Hepatocyte (in vitro differentiated cells): Measurements from ENCODE around the gene KRTAP4-9.

Experiments
- EZH2 ChIP-seq: fragments of 200-600 bp; sonication (generic); IDR thresholded peaks from 2 replicates; pipeline ENCODE4 v1.6.1; 2016; ENCODE audit warnings: antibody characterized with exemption, mild to moderate bottlenecking, borderline replicate concordance
- EZH2phosphoT487 ChIP-seq: fragments of 200-600 bp; sonication (generic); IDR thresholded peaks from one replicate; pipeline ENCODE4 v1.6.1; 2018; ENCODE audit warnings: antibody characterized with exemption, mild to moderate bottlenecking, low read depth, moderate library complexity; ENCODE audit not compliant: unreplicated experiment, severe bottlenecking
- TF ChIP-seq, protein P1 (sequence below): fragments of 200-600 bp; sonication (generic); IDR thresholded peaks from 2 replicates; pipeline ENCODE4 v1.5.1; 2016; ENCODE audit warnings: antibody characterized with exemption, mild to moderate bottlenecking; ENCODE audit not compliant: poor library complexity

DNA sequence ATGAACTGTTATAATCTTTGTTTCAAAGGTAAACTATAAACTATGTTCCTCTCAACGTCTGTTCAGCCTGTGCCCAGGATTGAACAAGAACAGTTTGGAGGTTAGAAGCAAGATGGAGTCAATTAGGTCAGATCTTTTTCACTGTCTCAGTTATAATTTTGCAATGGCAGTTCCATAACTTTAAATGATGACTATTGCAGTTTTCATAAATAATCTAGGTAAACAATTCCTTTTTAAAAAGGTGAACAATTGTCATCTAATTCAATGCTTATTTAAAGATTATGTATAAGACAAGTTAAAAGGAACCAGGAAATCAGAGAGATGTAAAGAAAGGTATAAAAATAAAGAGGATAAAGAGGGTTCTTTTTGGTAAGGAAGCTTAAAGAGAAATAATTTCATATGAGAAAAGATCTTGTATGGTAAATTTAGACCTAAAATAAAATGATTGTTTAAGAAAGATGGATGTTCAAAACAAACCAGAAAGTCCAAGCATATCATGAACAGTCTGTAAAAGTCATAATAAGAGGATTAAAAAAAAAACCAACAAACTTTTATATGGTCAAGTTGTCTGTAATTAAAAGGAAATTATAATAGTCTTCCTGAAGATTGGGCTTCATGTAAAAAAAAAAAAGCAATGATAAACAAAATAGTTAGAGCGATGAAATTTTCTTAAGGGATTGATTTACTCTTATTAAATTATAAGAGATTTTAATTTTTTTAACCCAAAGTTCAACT lies 6.1 kb downstream of the KRTAP4-9 start:
- TF ChIP-seq EZH2: no peak
- TF ChIP-seq, protein P1, sequence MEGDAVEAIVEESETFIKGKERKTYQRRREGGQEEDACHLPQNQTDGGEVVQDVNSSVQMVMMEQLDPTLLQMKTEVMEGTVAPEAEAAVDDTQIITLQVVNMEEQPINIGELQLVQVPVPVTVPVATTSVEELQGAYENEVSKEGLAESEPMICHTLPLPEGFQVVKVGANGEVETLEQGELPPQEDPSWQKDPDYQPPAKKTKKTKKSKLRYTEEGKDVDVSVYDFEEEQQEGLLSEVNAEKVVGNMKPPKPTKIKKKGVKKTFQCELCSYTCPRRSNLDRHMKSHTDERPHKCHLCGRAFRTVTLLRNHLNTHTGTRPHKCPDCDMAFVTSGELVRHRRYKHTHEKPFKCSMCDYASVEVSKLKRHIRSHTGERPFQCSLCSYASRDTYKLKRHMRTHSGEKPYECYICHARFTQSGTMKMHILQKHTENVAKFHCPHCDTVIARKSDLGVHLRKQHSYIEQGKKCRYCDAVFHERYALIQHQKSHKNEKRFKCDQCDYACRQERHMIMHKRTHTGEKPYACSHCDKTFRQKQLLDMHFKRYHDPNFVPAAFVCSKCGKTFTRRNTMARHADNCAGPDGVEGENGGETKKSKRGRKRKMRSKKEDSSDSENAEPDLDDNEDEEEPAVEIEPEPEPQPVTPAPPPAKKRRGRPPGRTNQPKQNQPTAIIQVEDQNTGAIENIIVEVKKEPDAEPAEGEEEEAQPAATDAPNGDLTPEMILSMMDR: no peak
- TF ChIP-seq EZH2phosphoT487: no peak
